ENCODE measurements around the gene MYO9B.

Gene MYO9B

GRCh38 chr19:17048885-17049453 lies 26.6 kb upstream of the MYO9B start:
- DNase-seq (ENCODE audit: extremely low spot score): no peak
- TF ChIP-seq LEF1 (IDR thresholded peaks at IDR 0.05; ENCODE audit: borderline replicate concordance) (no peak), SUZ12 (IDR thresholded peaks at IDR 0.05) (no peak), NFRKB (IDR thresholded peaks at IDR 0.05) (no peak), FOXA1 (IDR thresholded peaks at IDR 0.05) (no peak), BHLHE40 (IDR thresholded peaks at IDR 0.05; ENCODE audit: borderline replicate concordance) (no peak), FOXM1 (IDR thresholded peaks at IDR 0.05; ENCODE audit: borderline replicate concordance) (no peak), ZNF384 (IDR thresholded peaks at IDR 0.05) (no peak), FOXK2 (IDR thresholded peaks at IDR 0.05) (no peak), PKNOX1 (IDR thresholded peaks at IDR 0.05) (no peak), CTBP1 (IDR thresholded peaks at IDR 0.05; ENCODE audit: borderline replicate concordance) (no peak), HDGF (IDR thresholded peaks at IDR 0.05; ENCODE audit: borderline replicate concordance) (no peak), ELF4 (IDR thresholded peaks at IDR 0.05) (no peak), ARNT (IDR thresholded peaks at IDR 0.05) (no peak)
- ChIA-PET CTCF (no interaction called here), POLR2A (no interaction called here)

GRCh38 chr19:17049711-17050280 lies 25.8 kb upstream of the MYO9B start:
- CTCF ChIA-PET: no interaction called here
- POLR2A ChIA-PET: no interaction called here
- TF ChIP-seq TARDBP (IDR thresholded peaks at IDR 0.05): no peak
- no peak for TF ChIP-seq NFRKB (IDR thresholded peaks at IDR 0.05)
- TF ChIP-seq PKNOX1 (IDR thresholded peaks at IDR 0.05): no peak
- no peak for TF ChIP-seq HDGF (IDR thresholded peaks at IDR 0.05; ENCODE audit: borderline replicate concordance)
- no peak for TF ChIP-seq FOXA1 (IDR thresholded peaks at IDR 0.05)
- TF ChIP-seq ARNT (IDR thresholded peaks at IDR 0.05): no peak
- no peak for TF ChIP-seq FOXK2 (IDR thresholded peaks at IDR 0.05)
- DNase-seq (ENCODE audit: extremely low spot score): no peak

GRCh38 chr19:17052439-17052838 lies 23.1 kb upstream of the MYO9B start:
- ChIA-PET POLR2A (no interaction called here), CTCF (interaction anchor here (0.6 to 1.3 kb wide), 5 partner anchors 8 to 337 kb away, joined by 3 to 8 read pairs (median 3); no protein-coding TSS in a partner anchor)
- TF ChIP-seq ZNF384 (IDR thresholded peaks at IDR 0.05): peak; percentile 76
- no peak for TF ChIP-seq CTBP1 (IDR thresholded peaks at IDR 0.05; ENCODE audit: borderline replicate concordance)
- peak; percentile 48 for DNase-seq (ENCODE audit: extremely low spot score)

- no peak for DNase-seq (ENCODE audit: extremely low spot score)
- POLR2A ChIA-PET: no interaction called here
- CTCF ChIA-PET: no interaction called here
- TF ChIP-seq NFRKB (IDR thresholded peaks at IDR 0.05) (no peak), ELF4 (IDR thresholded peaks at IDR 0.05) (no peak), HDGF (IDR thresholded peaks at IDR 0.05; ENCODE audit: borderline replicate concordance) (no peak), FOXM1 (IDR thresholded peaks at IDR 0.05; ENCODE audit: borderline replicate concordance) (no peak), TARDBP (IDR thresholded peaks at IDR 0.05) (no peak), FOXA1 (IDR thresholded peaks at IDR 0.05) (no peak), ARNT (IDR thresholded peaks at IDR 0.05) (no peak), ZNF384 (IDR thresholded peaks at IDR 0.05) (no peak), SP1 (IDR thresholded peaks at IDR 0.05) (no peak), CTBP1 (IDR thresholded peaks at IDR 0.05; ENCODE audit: borderline replicate concordance) (no peak), SUZ12 (IDR thresholded peaks at IDR 0.05) (no peak), FOXK2 (IDR thresholded peaks at IDR 0.05) (no peak)
Observed at GRCh38 chr19:17054746-17055145, 20.8 kb upstream of the MYO9B start.

- POLR2A ChIA-PET: interaction anchor here (0.9 to 1.4 kb wide), 2 partner anchors 14 to 159 kb away, joined by 3 read pairs; partner anchors contain the start of gene USE1
- CTCF ChIA-PET: no interaction called here
- DNase-seq (ENCODE audit: extremely low spot score): no peak
- TF ChIP-seq HDGF (IDR thresholded peaks at IDR 0.05; ENCODE audit: borderline replicate concordance): no peak
- no peak for TF ChIP-seq ARNT (IDR thresholded peaks at IDR 0.05)
- no peak for TF ChIP-seq ZNF384 (IDR thresholded peaks at IDR 0.05)
- no peak for TF ChIP-seq BHLHE40 (IDR thresholded peaks at IDR 0.05; ENCODE audit: borderline replicate concordance)
- no peak for TF ChIP-seq FOXK2 (IDR thresholded peaks at IDR 0.05)
- TF ChIP-seq FOXA1 (IDR thresholded peaks at IDR 0.05): no peak
- no peak for TF ChIP-seq SUZ12 (IDR thresholded peaks at IDR 0.05)
- no peak for TF ChIP-seq CTBP1 (IDR thresholded peaks at IDR 0.05; ENCODE audit: borderline replicate concordance)
- no peak for TF ChIP-seq SP1 (IDR thresholded peaks at IDR 0.05)
- TF ChIP-seq ELF4 (IDR thresholded peaks at IDR 0.05): no peak
- TF ChIP-seq L3MBTL2 (conservative IDR thresholded peaks at IDR 0.05): no peak
- no peak for TF ChIP-seq TARDBP (IDR thresholded peaks at IDR 0.05)
- no peak for TF ChIP-seq LEF1 (IDR thresholded peaks at IDR 0.05; ENCODE audit: borderline replicate concordance)
- TF ChIP-seq NFRKB (IDR thresholded peaks at IDR 0.05): no peak
- TF ChIP-seq PKNOX1 (IDR thresholded peaks at IDR 0.05): no peak
- no peak for TF ChIP-seq FOXM1 (IDR thresholded peaks at IDR 0.05; ENCODE audit: borderline replicate concordance)
Observed at GRCh38 chr19:17055636-17056035, 19.9 kb upstream of the MYO9B start.

GRCh38 chr19:17058236-17058635 lies 17.3 kb upstream of the MYO9B start:
- CTCF ChIA-PET: interaction anchor here (0.9 kb wide), 1 partner anchor 128 kb away, joined by 3 read pairs; no protein-coding TSS in a partner anchor
- TF ChIP-seq PKNOX1 (IDR thresholded peaks at IDR 0.05): no peak
- TF ChIP-seq HDGF (IDR thresholded peaks at IDR 0.05; ENCODE audit: borderline replicate concordance): no peak
- TF ChIP-seq NFRKB (IDR thresholded peaks at IDR 0.05): no peak
- TF ChIP-seq SP1 (IDR thresholded peaks at IDR 0.05): no peak
- TF ChIP-seq ARNT (IDR thresholded peaks at IDR 0.05): no peak
- no peak for DNase-seq (ENCODE audit: extremely low spot score)
- POLR2A ChIA-PET: no interaction called here
